Measurements from ENCODE around the gene SLC9A5. TPM values are rescaled to one million over a fixed set of nuclear protein-coding genes. Genes with fewer than 3 reads are reported as not detected.
A peak's percentile ranks its signal among the peaks of the same experiment; 100 is the strongest.

The SLC9A5 gene
- total and polyA plus RNA-seq, 9 of the 15 experiments (the other 6 are each of a cell fraction or from before 2014, with no cell fraction given) = 0.06 to 3.1 (median 1.2) TPM

GRCh38 chr16:67226804-67227566 is 21.8 kb upstream of the SLC9A5 start, which contains the start of gene TMEM208 (continued):
- TF ChIP-seq OTX1 (CRISPR knock-in tag; IDR thresholded peaks at IDR 0.05) = peak; percentile 16; the same call in 1 of the 2 replicates
- TF ChIP-seq THAP12 (CRISPR knock-in tag; IDR thresholded peaks at IDR 0.05) = peak; percentile 55; the same call in 1 of the 2 replicates
- TF ChIP-seq PREB (CRISPR knock-in tag; IDR thresholded peaks at IDR 0.05) = no peak
- peak; percentile 14 for TF ChIP-seq ZFP36 (IDR thresholded peaks at IDR 0.05; ENCODE audit: low read depth, low read length, partially characterized antibody)
- TF ChIP-seq NFRKB (IDR thresholded peaks at IDR 0.05; ENCODE audit: low read depth) = peak; percentile 56; the same call in 1 of the 2 replicates
- no peak for TF ChIP-seq TSC22D4 (tag; IDR thresholded peaks at IDR 0.05)
- TF ChIP-seq NR1H2 (CRISPR knock-in tag; IDR thresholded peaks at IDR 0.05) = no peak
- peak; percentile 100 for TF ChIP-seq CREB1 (IDR thresholded peaks at IDR 0.05)
- TF ChIP-seq CREB1 (CRISPR knock-in tag; IDR thresholded peaks at IDR 0.05) = peak; percentile 100
- TF ChIP-seq, protein P1, sequence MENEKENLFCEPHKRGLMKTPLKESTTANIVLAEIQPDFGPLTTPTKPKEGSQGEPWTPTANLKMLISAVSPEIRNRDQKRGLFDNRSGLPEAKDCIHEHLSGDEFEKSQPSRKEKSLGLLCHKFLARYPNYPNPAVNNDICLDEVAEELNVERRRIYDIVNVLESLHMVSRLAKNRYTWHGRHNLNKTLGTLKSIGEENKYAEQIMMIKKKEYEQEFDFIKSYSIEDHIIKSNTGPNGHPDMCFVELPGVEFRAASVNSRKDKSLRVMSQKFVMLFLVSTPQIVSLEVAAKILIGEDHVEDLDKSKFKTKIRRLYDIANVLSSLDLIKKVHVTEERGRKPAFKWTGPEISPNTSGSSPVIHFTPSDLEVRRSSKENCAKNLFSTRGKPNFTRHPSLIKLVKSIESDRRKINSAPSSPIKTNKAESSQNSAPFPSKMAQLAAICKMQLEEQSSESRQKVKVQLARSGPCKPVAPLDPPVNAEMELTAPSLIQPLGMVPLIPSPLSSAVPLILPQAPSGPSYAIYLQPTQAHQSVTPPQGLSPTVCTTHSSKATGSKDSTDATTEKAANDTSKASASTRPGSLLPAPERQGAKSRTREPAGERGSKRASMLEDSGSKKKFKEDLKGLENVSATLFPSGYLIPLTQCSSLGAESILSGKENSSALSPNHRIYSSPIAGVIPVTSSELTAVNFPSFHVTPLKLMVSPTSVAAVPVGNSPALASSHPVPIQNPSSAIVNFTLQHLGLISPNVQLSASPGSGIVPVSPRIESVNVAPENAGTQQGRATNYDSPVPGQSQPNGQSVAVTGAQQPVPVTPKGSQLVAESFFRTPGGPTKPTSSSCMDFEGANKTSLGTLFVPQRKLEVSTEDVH (IDR thresholded peaks at IDR 0.05; ENCODE audit: low read depth, partially characterized antibody) = peak; percentile 99
- TF ChIP-seq CHD1 (IDR thresholded peaks at IDR 0.05; ENCODE audit: low read length) = peak; percentile 63
- 0 out of 2 replicates have a peak, but pooled peaks have one; percentile 19 for TF ChIP-seq PYGO2 (tag; IDR thresholded peaks at IDR 0.05)
- TF ChIP-seq KDM1A (IDR thresholded peaks at IDR 0.05) = no peak
- peak; percentile 100 for TF ChIP-seq PHF20 (IDR thresholded peaks at IDR 0.05; ENCODE audit: partially characterized antibody)
- peak; percentile 100 for TF ChIP-seq CREM (IDR thresholded peaks at IDR 0.05; ENCODE audit: low read depth)
- TF ChIP-seq HDAC2 (IDR thresholded peaks at IDR 0.05) = peak; percentile 87
- peak; percentile 56; the same call in 1 of the 2 replicates for TF ChIP-seq ZNF740 (CRISPR knock-in tag; IDR thresholded peaks at IDR 0.05)
- no peak for TF ChIP-seq ZNF740 (tag; IDR thresholded peaks at IDR 0.05)
- 0 out of 2 replicates have a peak, but pooled peaks have one; percentile 50 for TF ChIP-seq MTA3 (IDR thresholded peaks at IDR 0.05; ENCODE audit: borderline replicate concordance)
- TF ChIP-seq PPARD (CRISPR knock-in tag; IDR thresholded peaks at IDR 0.05) = no peak
- TF ChIP-seq BACH1 (tag; IDR thresholded peaks at IDR 0.05) = no peak; the same call in 1 of the 2 replicates
- TF ChIP-seq RAD21 (CRISPR knock-in tag; conservative IDR thresholded peaks at IDR 0.05 in 1 of 2, IDR thresholded peaks at IDR 0.05 in 1 of 2) = peak in 1 of 2 experiments; percentile 6; a peak in 1 of 4 replicates

All from K562 (cell line).